NB4 (cell line): ENCODE data around the gene KAT6B.

Source experiments
- POLR2A ChIP-seq: IDR thresholded peaks from 2 replicates; pipeline ENCODE4 v1.6.1; 2011; ENCODE audit warnings: mild to moderate bottlenecking; ENCODE audit not compliant: insufficient read length; ENCODE audit errors: extremely low read depth
- TF ChIP-seq, protein P1 (sequence below): IDR thresholded peaks from 2 replicates; pipeline ENCODE4 v1.6.1; 2011; ENCODE audit warnings: low read depth, low read length
- TF ChIP-seq, protein P2 (sequence below): IDR thresholded peaks from one replicate; pipeline ENCODE4 v1.5.1; 2012; ENCODE audit warnings: low read depth, low read length

DNA sequence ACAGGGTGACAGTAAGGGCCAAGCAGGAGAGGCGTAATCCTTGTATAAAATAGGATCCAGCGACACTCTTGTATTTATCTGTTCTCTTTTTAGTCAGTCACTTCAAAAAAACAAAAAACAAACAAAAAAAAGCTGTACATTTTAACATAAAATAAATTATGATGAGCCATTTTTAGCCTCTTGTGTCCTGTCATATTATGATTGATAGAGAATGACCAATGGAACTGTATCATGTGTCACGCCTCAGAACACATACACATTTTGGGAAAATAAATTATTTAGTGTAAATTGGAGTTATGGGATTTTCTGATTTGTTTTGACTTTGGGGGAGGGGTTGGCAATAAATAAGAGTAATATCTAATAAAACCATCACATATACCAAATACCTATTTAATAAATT is 205.7 kb downstream of the KAT6B start:
- TF ChIP-seq, protein P1, sequence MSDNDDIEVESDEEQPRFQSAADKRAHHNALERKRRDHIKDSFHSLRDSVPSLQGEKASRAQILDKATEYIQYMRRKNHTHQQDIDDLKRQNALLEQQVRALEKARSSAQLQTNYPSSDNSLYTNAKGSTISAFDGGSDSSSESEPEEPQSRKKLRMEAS: no peak
- no peak for TF ChIP-seq POLR2A
- TF ChIP-seq, protein P2, sequence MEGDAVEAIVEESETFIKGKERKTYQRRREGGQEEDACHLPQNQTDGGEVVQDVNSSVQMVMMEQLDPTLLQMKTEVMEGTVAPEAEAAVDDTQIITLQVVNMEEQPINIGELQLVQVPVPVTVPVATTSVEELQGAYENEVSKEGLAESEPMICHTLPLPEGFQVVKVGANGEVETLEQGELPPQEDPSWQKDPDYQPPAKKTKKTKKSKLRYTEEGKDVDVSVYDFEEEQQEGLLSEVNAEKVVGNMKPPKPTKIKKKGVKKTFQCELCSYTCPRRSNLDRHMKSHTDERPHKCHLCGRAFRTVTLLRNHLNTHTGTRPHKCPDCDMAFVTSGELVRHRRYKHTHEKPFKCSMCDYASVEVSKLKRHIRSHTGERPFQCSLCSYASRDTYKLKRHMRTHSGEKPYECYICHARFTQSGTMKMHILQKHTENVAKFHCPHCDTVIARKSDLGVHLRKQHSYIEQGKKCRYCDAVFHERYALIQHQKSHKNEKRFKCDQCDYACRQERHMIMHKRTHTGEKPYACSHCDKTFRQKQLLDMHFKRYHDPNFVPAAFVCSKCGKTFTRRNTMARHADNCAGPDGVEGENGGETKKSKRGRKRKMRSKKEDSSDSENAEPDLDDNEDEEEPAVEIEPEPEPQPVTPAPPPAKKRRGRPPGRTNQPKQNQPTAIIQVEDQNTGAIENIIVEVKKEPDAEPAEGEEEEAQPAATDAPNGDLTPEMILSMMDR: no peak
